ENCODE results near the gene ARHGEF7. TPM values are rescaled to one million over a fixed set of nuclear protein-coding genes. Genes with fewer than 3 reads are reported as not detected.

ARHGEF7 gene
- polyA plus RNA-seq, 3 donors from 2014 or later = 7.8 to 16.4 (median 7.9) TPM

- Mint-ChIP-seq H3K4me1 (peaks cover 34 to 91% of the 10 kb centered on the region in 2 donors), H3K27me3 (ENCODE audit: low read depth in 3 of 3) (peaks cover 0 to 3% (median 0%) of the 10 kb centered on the region in 3 donors), H3K36me3 (peaks cover 0 to 10% (median 0%) of the 10 kb centered on the region in 3 donors), H3K27ac (peak overlapping the region in 2 of 6 donors; percentile 9 to 32), H3K9me3 (no peaks in the 10 kb centered on the region), H3K4me3 (no peak overlapping the region)
- DNase-seq = no peak
These were observed 94.5 kb downstream of the ARHGEF7 start for GRCh38 chr13:111209613-111210012.

- peaks cover 0 to 3% (median 0%) of the 10 kb centered on the region in 3 donors for H3K27me3 Mint-ChIP-seq (ENCODE audit: low read depth in 3 of 3)
- no peak overlapping the region for H3K4me3 Mint-ChIP-seq
- peak overlapping the region in 1 of 6 donors; percentile 9 for H3K27ac Mint-ChIP-seq
- DNase-seq = no peak
- H3K36me3 Mint-ChIP-seq = peaks cover 0 to 10% (median 0%) of the 10 kb centered on the region in 3 donors
- H3K9me3 Mint-ChIP-seq = no peaks in the 10 kb centered on the region
- peaks cover 33 to 89% of the 10 kb centered on the region in 2 donors for H3K4me1 Mint-ChIP-seq
These were observed 95.0 kb downstream of the ARHGEF7 start for GRCh38 chr13:111210091-111210490.

DNA sequence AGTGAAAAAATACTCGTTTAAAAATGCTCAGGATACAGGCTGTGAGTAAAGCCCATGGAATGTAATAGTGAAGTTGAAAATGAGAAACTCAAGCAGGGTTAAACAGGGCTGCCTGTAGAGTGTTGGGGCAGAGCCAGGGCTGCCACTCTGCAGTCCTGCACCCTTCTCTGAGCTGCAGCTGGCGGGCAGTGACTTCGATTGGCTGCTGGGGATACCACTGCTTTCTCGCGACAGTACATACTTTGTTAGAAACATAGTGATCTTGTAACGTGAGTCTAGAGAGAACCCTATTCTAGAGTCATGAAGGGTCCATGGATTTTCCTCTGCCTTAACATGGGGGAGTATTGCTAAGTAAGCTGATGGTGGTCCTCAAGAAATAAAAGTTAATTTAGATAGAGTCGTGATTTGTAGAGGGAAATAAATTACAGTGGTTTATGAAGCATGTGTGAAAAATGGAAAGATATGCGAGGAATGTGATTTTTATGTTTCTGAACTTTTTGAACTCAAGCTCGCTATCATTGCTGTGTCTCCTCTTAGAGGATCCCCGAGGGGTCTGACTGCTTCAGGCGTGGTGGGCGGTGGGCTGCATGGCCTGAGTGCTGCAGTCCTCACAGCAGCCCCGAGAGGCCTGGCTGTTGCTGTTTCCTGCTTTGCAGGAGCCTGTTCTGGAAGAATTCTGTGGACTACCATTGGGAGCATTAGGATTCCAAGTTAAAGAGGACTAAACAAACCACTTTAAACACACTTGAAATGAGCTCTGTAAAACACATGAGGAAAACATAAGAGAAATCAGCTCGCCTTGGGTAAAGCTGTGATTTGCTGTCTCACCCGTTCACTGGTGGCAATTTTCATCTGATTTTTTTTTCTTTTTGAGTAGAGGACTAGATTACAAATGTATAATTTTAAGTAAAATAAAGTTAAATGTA lies 95.7 kb downstream of the ARHGEF7 start:
- Mint-ChIP-seq H3K36me3 (peaks cover 0 to 7% (median 0%) of the 10 kb centered on the region in 3 donors), H3K4me3 (no peak overlapping the region), H3K4me1 (peaks cover 31 to 89% of the 10 kb centered on the region in 2 donors), H3K9me3 (no peaks in the 10 kb centered on the region), H3K27me3 (ENCODE audit: low read depth in 3 of 3) (peaks cover 0 to 3% (median 0%) of the 10 kb centered on the region in 3 donors), H3K27ac (peak overlapping the region in 4 of 6 donors; percentile 24 to 43 (median 30))
- DNase-seq = no peak

GRCh38 chr13:111211789-111212516 lies 96.8 kb downstream of the ARHGEF7 start:
- Mint-ChIP-seq H3K27me3 (ENCODE audit: low read depth in 3 of 3) (peaks cover 0 to 5% (median 0%) of the 10 kb centered on the region in 3 donors), H3K4me1 (peaks cover 36 to 95% of the 10 kb centered on the region in 2 donors), H3K9me3 (no peaks in the 10 kb centered on the region), H3K27ac (peak overlapping the region in 3 of 6 donors; percentile 12 to 51 (median 28)), H3K36me3 (peaks cover 0 to 7% (median 0%) of the 10 kb centered on the region in 3 donors), H3K4me3 (no peak overlapping the region)
- no peak for DNase-seq

- Mint-ChIP-seq H3K36me3 (peaks cover 0 to 7% (median 0%) of the 10 kb centered on the region in 3 donors), H3K4me3 (no peak overlapping the region), H3K27me3 (ENCODE audit: low read depth in 3 of 3) (peaks cover 0 to 5% (median 0%) of the 10 kb centered on the region in 3 donors), H3K9me3 (no peaks in the 10 kb centered on the region), H3K4me1 (peaks cover 36 to 96% of the 10 kb centered on the region in 2 donors), H3K27ac (no peak overlapping the region)
- no peak for DNase-seq
These were observed 97.4 kb downstream of the ARHGEF7 start for GRCh38 chr13:111212517-111212873.

GRCh38 chr13:111213964-111214726 lies 99.0 kb downstream of the ARHGEF7 start:
- no peak overlapping the region for H3K4me3 Mint-ChIP-seq
- H3K27me3 Mint-ChIP-seq (ENCODE audit: low read depth in 3 of 3) = peaks cover 0 to 5% (median 0%) of the 10 kb centered on the region in 3 donors
- H3K36me3 Mint-ChIP-seq = peaks cover 0 to 14% (median 5%) of the 10 kb centered on the region in 3 donors
- no peaks in the 10 kb centered on the region for H3K9me3 Mint-ChIP-seq
- peak overlapping the region in 2 of 6 donors; percentile 13 to 21 for H3K27ac Mint-ChIP-seq
- peaks cover 37 to 93% of the 10 kb centered on the region in 2 donors for H3K4me1 Mint-ChIP-seq
- DNase-seq = no peak

GRCh38 chr13:111215081-111216047 lies 100.3 kb downstream of the ARHGEF7 start:
- Mint-ChIP-seq H3K27me3 (ENCODE audit: low read depth in 3 of 3) (peaks cover 0 to 5% (median 0%) of the 10 kb centered on the region in 3 donors), H3K27ac (peak overlapping the region in 2 of 6 donors; percentile 35 to 55), H3K4me1 (peaks cover 38 to 93% of the 10 kb centered on the region in 2 donors), H3K36me3 (peaks cover 0 to 14% (median 5%) of the 10 kb centered on the region in 3 donors), H3K9me3 (no peaks in the 10 kb centered on the region), H3K4me3 (no peak overlapping the region)
- DNase-seq = no peak

- H3K4me3 Mint-ChIP-seq = no peak overlapping the region
- DNase-seq = peak in 2 of 3 donors; percentile 17 to 22
- H3K4me1 Mint-ChIP-seq = peaks cover 34 to 85% of the 10 kb centered on the region in 2 donors
- H3K9me3 Mint-ChIP-seq = no peaks in the 10 kb centered on the region
- H3K27ac Mint-ChIP-seq = peak overlapping the region in 4 of 6 donors; percentile 35 to 78 (median 61)
- peaks cover 0 to 17% (median 5%) of the 10 kb centered on the region in 3 donors for H3K36me3 Mint-ChIP-seq
- peaks cover 0 to 5% (median 0%) of the 10 kb centered on the region in 3 donors for H3K27me3 Mint-ChIP-seq (ENCODE audit: low read depth in 3 of 3)
These were observed 101.3 kb downstream of the ARHGEF7 start for GRCh38 chr13:111216166-111216960.

DNA sequence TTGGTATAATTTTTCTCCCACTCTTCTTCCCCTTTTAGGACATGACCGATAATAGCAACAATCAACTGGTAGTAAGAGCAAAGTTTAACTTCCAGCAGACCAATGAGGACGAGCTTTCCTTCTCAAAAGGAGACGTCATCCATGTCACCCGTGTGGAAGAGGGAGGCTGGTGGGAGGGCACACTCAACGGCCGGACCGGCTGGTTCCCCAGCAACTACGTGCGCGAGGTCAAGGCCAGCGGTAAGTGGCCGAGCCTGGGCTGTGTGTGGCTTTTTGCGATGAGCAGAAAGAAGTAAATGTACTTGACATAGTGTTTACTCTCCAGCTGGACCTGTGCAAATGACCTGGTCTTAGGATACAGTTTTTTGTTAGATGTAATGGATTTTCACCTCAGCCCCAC lies 102.5 kb downstream of the ARHGEF7 start:
- Mint-ChIP-seq H3K27me3 (ENCODE audit: low read depth in 3 of 3) (peaks cover 0 to 5% (median 0%) of the 10 kb centered on the region in 3 donors), H3K36me3 (peaks cover 0 to 17% (median 5%) of the 10 kb centered on the region in 3 donors), H3K9me3 (no peaks in the 10 kb centered on the region), H3K4me3 (no peak overlapping the region), H3K27ac (peak overlapping the region in 2 of 6 donors; percentile 49 to 57), H3K4me1 (peaks cover 35 to 81% of the 10 kb centered on the region in 2 donors)
- no peak for DNase-seq

GRCh38 chr13:111219280-111219679 lies 104.2 kb downstream of the ARHGEF7 start:
- Mint-ChIP-seq H3K27ac (peak overlapping the region in 3 of 6 donors; percentile 8 to 53 (median 34)), H3K9me3 (no peaks in the 10 kb centered on the region)

GRCh38 chr13:111219950-111220349 lies 104.8 kb downstream of the ARHGEF7 start:
- no peak for DNase-seq
- no peaks in the 10 kb centered on the region for H3K9me3 Mint-ChIP-seq
- peak overlapping the region in 1 of 6 donors; percentile 28 for H3K27ac Mint-ChIP-seq
- H3K4me3 Mint-ChIP-seq = no peak overlapping the region
- peaks cover 0 to 2% (median 0%) of the 10 kb centered on the region in 3 donors for H3K27me3 Mint-ChIP-seq (ENCODE audit: low read depth in 3 of 3)
- H3K4me1 Mint-ChIP-seq = peaks cover 38 to 79% of the 10 kb centered on the region in 2 donors
- peaks cover 0 to 17% (median 5%) of the 10 kb centered on the region in 3 donors for H3K36me3 Mint-ChIP-seq

More at GRCh38 chr13:111219280-111219679, 104.2 kb downstream of the ARHGEF7 start:
- peaks cover 0 to 2% (median 0%) of the 10 kb centered on the region in 3 donors for H3K27me3 Mint-ChIP-seq (ENCODE audit: low read depth in 3 of 3)
- no peak for DNase-seq
- H3K4me3 Mint-ChIP-seq = no peak overlapping the region
- peaks cover 0 to 17% (median 5%) of the 10 kb centered on the region in 3 donors for H3K36me3 Mint-ChIP-seq
- peaks cover 39 to 76% of the 10 kb centered on the region in 2 donors for H3K4me1 Mint-ChIP-seq
